Skeletal muscle satellite cell (primary cell): ENCODE data around the gene PRXL2C.
"Not testable (repeated sequence)": the region's sequence is repeated elsewhere in the genome, so short reads cannot be mapped to it uniquely, and the experiment has no call there.

Experiments
- H3K27me3 ChIP-seq: 2 replicates; pipeline ENCODE4 v1.7.0; 2013; ENCODE audit warnings: low read length; ENCODE audit not compliant: control insufficient read depth, insufficient read depth
- H3K36me3 ChIP-seq: 2 replicates; pipeline ENCODE4 v1.7.0; 2013; ENCODE audit warnings: mild to moderate bottlenecking, control low read depth, low read length; ENCODE audit not compliant: insufficient read depth
- H3K4me1 ChIP-seq: 2 replicates; pipeline ENCODE4 v1.7.0; 2013; ENCODE audit warnings: low read length; ENCODE audit not compliant: control insufficient read depth, insufficient read depth
- H3K4me2 ChIP-seq: 2 replicates; pipeline ENCODE4 v1.7.0; 2013; ENCODE audit warnings: mild to moderate bottlenecking, low read length
- H3K4me3 ChIP-seq: 2 replicates; pipeline ENCODE4 v1.7.0; 2013; ENCODE audit warnings: low read length
- H3K9ac ChIP-seq: 2 replicates; pipeline ENCODE4 v1.7.0; 2013; ENCODE audit warnings: mild to moderate bottlenecking, low read depth, low read length, moderate library complexity
- H3K9me3 ChIP-seq: replicated peaks from 2 replicates; pipeline ENCODE4 v1.7.0; 2013; ENCODE audit warnings: mild to moderate bottlenecking, control low read depth, low read length

PRXL2C gene

GRCh38 chr9:96618209-96619123, 36.7 kb downstream of the PRXL2C start:
- peak overlapping the region; percentile 76 for H3K9ac ChIP-seq
- no peaks in the 10 kb centered on the region for H3K27me3 ChIP-seq
- H3K4me1 ChIP-seq: peaks cover 17% of the 10 kb centered on the region
- H3K36me3 ChIP-seq: no peaks in the 10 kb centered on the region
- H3K4me2 ChIP-seq: peak overlapping the region; percentile 90
- peak overlapping the region; percentile 96 for H3K4me3 ChIP-seq
- H3K9me3 ChIP-seq: no peaks in the 10 kb centered on the region

GRCh38 chr9:96617439-96618185, 37.5 kb downstream of the PRXL2C start:
- Histone ChIP-seq H3K4me3 (peak overlapping the region; percentile 96), H3K27me3 (no peaks in the 10 kb centered on the region), H3K4me1 (peaks cover 21% of the 10 kb centered on the region), H3K9ac (peak overlapping the region; percentile 76), H3K4me2 (peak overlapping the region; percentile 90), H3K9me3 (no peaks in the 10 kb centered on the region), H3K36me3 (no peaks in the 10 kb centered on the region)

GRCh38 chr9:96616817-96617438, 38.2 kb downstream of the PRXL2C start:
- Histone ChIP-seq H3K4me2 (no peak overlapping the region), H3K9ac (no peak overlapping the region), H3K27me3 (no peaks in the 10 kb centered on the region), H3K36me3 (no peaks in the 10 kb centered on the region), H3K4me1 (peaks cover 26% of the 10 kb centered on the region), H3K9me3 (no peaks in the 10 kb centered on the region), H3K4me3 (no peak overlapping the region)

GRCh38 chr9:96615411-96615810, 39.7 kb downstream of the PRXL2C start:
- no peak overlapping the region for H3K9ac ChIP-seq
- H3K4me2 ChIP-seq: no peak overlapping the region
- H3K4me3 ChIP-seq: no peak overlapping the region
- no peaks in the 10 kb centered on the region for H3K27me3 ChIP-seq
- H3K9me3 ChIP-seq: no peaks in the 10 kb centered on the region
- H3K36me3 ChIP-seq: no peaks in the 10 kb centered on the region
- H3K4me1 ChIP-seq: peaks cover 41% of the 10 kb centered on the region

GRCh38 chr9:96614664-96615063, 40.5 kb downstream of the PRXL2C start:
- H3K27me3 ChIP-seq, H3K4me3 ChIP-seq: not testable (repeated sequence)

GRCh38 chr9:96612966-96613589, 42.0 kb downstream of the PRXL2C start:
- Histone ChIP-seq H3K4me1 (peaks cover 37% of the 10 kb centered on the region), H3K4me3 (no peak overlapping the region), H3K9me3 (no peaks in the 10 kb centered on the region), H3K4me2 (no peak overlapping the region), H3K9ac (no peak overlapping the region), H3K27me3 (no peaks in the 10 kb centered on the region), H3K36me3 (no peaks in the 10 kb centered on the region)

More at GRCh38 chr9:96614664-96615063, 40.5 kb downstream of the PRXL2C start:
- Histone ChIP-seq H3K4me2 (peak overlapping the region; percentile 4), H3K4me1 (peaks cover 41% of the 10 kb centered on the region)
- H3K36me3 ChIP-seq, H3K9ac ChIP-seq, H3K9me3 ChIP-seq: not testable (repeated sequence)

GRCh38 chr9:96612105-96612965, 42.8 kb downstream of the PRXL2C start:
- peak overlapping the region; percentile 76 for H3K9ac ChIP-seq
- H3K27me3 ChIP-seq: no peaks in the 10 kb centered on the region
- H3K36me3 ChIP-seq: no peaks in the 10 kb centered on the region
- H3K4me3 ChIP-seq: peak overlapping the region; percentile 37
- H3K9me3 ChIP-seq: no peaks in the 10 kb centered on the region
- H3K4me2 ChIP-seq: peak overlapping the region; percentile 74
- H3K4me1 ChIP-seq: peaks cover 34% of the 10 kb centered on the region

GRCh38 chr9:96611302-96611701, 43.8 kb downstream of the PRXL2C start:
- peaks cover 34% of the 10 kb centered on the region for H3K4me1 ChIP-seq
- peak overlapping the region; percentile 74 for H3K4me2 ChIP-seq
- no peaks in the 10 kb centered on the region for H3K27me3 ChIP-seq
- H3K9me3 ChIP-seq: no peaks in the 10 kb centered on the region
- H3K4me3 ChIP-seq: peak overlapping the region; percentile 37
- no peaks in the 10 kb centered on the region for H3K36me3 ChIP-seq
- peak overlapping the region; percentile 76 for H3K9ac ChIP-seq

GRCh38 chr9:96609732-96610131, 45.4 kb downstream of the PRXL2C start:
- Histone ChIP-seq H3K36me3 (no peaks in the 10 kb centered on the region), H3K9me3 (no peaks in the 10 kb centered on the region), H3K4me2 (no peak overlapping the region), H3K4me1 (peaks cover 30% of the 10 kb centered on the region), H3K9ac (no peak overlapping the region), H3K27me3 (no peaks in the 10 kb centered on the region), H3K4me3 (no peak overlapping the region)

- Histone ChIP-seq H3K4me1 (peaks cover 32% of the 10 kb centered on the region), H3K9me3 (no peaks in the 10 kb centered on the region), H3K9ac (no peak overlapping the region), H3K4me2 (no peak overlapping the region), H3K27me3 (no peaks in the 10 kb centered on the region), H3K36me3 (no peaks in the 10 kb centered on the region), H3K4me3 (no peak overlapping the region)
These were observed 47.1 kb downstream of the PRXL2C start for GRCh38 chr9:96607971-96608370.
